Testis (tissue), 2 donors: ENCODE results near the gene SLC12A4.

Experiments
- POLR2A ChIP-seq: fragments of 450-650 bp; IDR thresholded peaks from one replicate; pipeline ENCODE4 v1.6.1; 2017; ENCODE audit warnings: antibody characterized with exemption, mild to moderate bottlenecking, moderate library complexity
- TF ChIP-seq, protein P1 (sequence below), 3 experiments: fragments of 450-650 bp in 2 of 3; fragments of 200-600 bp in 1 of 3; sonication (generic) in 1 of 3; IDR thresholded peaks; one replicate each; pipeline ENCODE4 v1.5.1; 2016 to 2019; ENCODE audit warnings: antibody characterized with exemption in 3 of 3, mild to moderate bottlenecking in 2 of 3, moderate library complexity in 1 of 3

- TF ChIP-seq, protein P1, sequence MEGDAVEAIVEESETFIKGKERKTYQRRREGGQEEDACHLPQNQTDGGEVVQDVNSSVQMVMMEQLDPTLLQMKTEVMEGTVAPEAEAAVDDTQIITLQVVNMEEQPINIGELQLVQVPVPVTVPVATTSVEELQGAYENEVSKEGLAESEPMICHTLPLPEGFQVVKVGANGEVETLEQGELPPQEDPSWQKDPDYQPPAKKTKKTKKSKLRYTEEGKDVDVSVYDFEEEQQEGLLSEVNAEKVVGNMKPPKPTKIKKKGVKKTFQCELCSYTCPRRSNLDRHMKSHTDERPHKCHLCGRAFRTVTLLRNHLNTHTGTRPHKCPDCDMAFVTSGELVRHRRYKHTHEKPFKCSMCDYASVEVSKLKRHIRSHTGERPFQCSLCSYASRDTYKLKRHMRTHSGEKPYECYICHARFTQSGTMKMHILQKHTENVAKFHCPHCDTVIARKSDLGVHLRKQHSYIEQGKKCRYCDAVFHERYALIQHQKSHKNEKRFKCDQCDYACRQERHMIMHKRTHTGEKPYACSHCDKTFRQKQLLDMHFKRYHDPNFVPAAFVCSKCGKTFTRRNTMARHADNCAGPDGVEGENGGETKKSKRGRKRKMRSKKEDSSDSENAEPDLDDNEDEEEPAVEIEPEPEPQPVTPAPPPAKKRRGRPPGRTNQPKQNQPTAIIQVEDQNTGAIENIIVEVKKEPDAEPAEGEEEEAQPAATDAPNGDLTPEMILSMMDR (IDR thresholded peaks at IDR 0.05): no peak
- no peak for TF ChIP-seq POLR2A
Observed at GRCh38 chr16:67928147-67928546, 40.3 kb downstream of the SLC12A4 start.
